ENCODE results near the gene TUBAL3.

DNA sequence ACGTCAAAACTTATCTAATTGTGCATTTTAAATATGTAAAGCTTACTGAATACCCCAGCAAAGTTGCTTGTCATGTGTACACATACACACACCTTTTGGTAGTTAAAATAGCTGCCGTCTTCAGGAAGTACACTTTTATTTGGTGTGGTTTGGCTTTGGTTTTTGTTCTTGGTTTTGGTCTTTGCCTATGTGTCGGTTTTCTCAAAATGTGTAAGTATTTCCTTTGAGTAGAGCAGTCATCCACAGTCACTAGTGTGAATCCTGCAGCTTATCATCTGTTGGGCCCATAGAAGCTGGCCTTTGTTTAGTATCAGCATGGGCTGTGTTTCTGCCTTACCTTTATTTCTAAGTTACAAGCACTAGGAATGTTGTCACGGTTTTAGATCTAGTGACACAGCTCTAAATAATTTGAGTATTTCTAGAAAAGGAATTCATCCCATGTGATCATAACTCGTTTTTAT is 43.0 kb upstream of the TUBAL3 start:
- TF ChIP-seq, protein P1, sequence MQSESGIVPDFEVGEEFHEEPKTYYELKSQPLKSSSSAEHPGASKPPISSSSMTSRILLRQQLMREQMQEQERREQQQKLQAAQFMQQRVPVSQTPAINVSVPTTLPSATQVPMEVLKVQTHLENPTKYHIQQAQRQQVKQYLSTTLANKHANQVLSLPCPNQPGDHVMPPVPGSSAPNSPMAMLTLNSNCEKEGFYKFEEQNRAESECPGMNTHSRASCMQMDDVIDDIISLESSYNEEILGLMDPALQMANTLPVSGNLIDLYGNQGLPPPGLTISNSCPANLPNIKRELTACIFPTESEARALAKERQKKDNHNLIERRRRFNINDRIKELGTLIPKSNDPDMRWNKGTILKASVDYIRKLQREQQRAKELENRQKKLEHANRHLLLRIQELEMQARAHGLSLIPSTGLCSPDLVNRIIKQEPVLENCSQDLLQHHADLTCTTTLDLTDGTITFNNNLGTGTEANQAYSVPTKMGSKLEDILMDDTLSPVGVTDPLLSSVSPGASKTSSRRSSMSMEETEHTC (IDR thresholded peaks at IDR 0.05), result no peak
- TF ChIP-seq EP300 (IDR thresholded peaks at IDR 0.05; ENCODE audit: low read length) (no peak), FOSL1 (tag; conservative IDR thresholded peaks at IDR 0.05) (0 out of 2 replicates have a peak, but pooled peaks have one; percentile 16), CEBPB (tag; IDR thresholded peaks at IDR 0.05) (no peak), ZBTB8A (IDR thresholded peaks at IDR 0.05; ENCODE audit: partially characterized antibody) (no peak), BCL6 (CRISPR knock-in tag; IDR thresholded peaks at IDR 0.05) (no peak), RAD21 (CRISPR knock-in tag; conservative IDR thresholded peaks at IDR 0.05 in 1 of 2, IDR thresholded peaks at IDR 0.05 in 1 of 2) (no peak; a peak in 1 of 4 replicates), CREM (IDR thresholded peaks at IDR 0.05; ENCODE audit: low read depth) (no peak), ZBTB7A (IDR thresholded peaks at IDR 0.05; ENCODE audit: borderline replicate concordance, control insufficient read depth, low read depth, low read length) (no peak), KDM1A (IDR thresholded peaks at IDR 0.05) (peak in 1 of 2 experiments; percentile 19; a peak in 1 of 4 replicates), ZSCAN29 (IDR thresholded peaks at IDR 0.05) (peak; percentile 65; the same call in 1 of the 2 replicates)
- TF ChIP-seq, protein P2, sequence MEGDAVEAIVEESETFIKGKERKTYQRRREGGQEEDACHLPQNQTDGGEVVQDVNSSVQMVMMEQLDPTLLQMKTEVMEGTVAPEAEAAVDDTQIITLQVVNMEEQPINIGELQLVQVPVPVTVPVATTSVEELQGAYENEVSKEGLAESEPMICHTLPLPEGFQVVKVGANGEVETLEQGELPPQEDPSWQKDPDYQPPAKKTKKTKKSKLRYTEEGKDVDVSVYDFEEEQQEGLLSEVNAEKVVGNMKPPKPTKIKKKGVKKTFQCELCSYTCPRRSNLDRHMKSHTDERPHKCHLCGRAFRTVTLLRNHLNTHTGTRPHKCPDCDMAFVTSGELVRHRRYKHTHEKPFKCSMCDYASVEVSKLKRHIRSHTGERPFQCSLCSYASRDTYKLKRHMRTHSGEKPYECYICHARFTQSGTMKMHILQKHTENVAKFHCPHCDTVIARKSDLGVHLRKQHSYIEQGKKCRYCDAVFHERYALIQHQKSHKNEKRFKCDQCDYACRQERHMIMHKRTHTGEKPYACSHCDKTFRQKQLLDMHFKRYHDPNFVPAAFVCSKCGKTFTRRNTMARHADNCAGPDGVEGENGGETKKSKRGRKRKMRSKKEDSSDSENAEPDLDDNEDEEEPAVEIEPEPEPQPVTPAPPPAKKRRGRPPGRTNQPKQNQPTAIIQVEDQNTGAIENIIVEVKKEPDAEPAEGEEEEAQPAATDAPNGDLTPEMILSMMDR (IDR thresholded peaks at IDR 0.05 in 2 of 3, conservative IDR thresholded peaks at IDR 0.05 in 1 of 3; ENCODE audit: insufficient read depth in 2 of 3, low read depth in 1 of 3, low read length in 3 of 3), result no peak
- TF ChIP-seq, protein P3, sequence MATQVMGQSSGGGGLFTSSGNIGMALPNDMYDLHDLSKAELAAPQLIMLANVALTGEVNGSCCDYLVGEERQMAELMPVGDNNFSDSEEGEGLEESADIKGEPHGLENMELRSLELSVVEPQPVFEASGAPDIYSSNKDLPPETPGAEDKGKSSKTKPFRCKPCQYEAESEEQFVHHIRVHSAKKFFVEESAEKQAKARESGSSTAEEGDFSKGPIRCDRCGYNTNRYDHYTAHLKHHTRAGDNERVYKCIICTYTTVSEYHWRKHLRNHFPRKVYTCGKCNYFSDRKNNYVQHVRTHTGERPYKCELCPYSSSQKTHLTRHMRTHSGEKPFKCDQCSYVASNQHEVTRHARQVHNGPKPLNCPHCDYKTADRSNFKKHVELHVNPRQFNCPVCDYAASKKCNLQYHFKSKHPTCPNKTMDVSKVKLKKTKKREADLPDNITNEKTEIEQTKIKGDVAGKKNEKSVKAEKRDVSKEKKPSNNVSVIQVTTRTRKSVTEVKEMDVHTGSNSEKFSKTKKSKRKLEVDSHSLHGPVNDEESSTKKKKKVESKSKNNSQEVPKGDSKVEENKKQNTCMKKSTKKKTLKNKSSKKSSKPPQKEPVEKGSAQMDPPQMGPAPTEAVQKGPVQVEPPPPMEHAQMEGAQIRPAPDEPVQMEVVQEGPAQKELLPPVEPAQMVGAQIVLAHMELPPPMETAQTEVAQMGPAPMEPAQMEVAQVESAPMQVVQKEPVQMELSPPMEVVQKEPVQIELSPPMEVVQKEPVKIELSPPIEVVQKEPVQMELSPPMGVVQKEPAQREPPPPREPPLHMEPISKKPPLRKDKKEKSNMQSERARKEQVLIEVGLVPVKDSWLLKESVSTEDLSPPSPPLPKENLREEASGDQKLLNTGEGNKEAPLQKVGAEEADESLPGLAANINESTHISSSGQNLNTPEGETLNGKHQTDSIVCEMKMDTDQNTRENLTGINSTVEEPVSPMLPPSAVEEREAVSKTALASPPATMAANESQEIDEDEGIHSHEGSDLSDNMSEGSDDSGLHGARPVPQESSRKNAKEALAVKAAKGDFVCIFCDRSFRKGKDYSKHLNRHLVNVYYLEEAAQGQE (IDR thresholded peaks at IDR 0.05; ENCODE audit: borderline replicate concordance), result no peak
- TF ChIP-seq, protein P3 (CRISPR knock-in tag; IDR thresholded peaks at IDR 0.05; ENCODE audit: low read depth), result no peak
- TF ChIP-seq, protein P4, sequence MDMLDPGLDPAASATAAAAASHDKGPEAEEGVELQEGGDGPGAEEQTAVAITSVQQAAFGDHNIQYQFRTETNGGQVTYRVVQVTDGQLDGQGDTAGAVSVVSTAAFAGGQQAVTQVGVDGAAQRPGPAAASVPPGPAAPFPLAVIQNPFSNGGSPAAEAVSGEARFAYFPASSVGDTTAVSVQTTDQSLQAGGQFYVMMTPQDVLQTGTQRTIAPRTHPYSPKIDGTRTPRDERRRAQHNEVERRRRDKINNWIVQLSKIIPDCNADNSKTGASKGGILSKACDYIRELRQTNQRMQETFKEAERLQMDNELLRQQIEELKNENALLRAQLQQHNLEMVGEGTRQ (CRISPR knock-in tag; IDR thresholded peaks at IDR 0.05), result no peak

Data from K562 (cell line).